ENCODE measurements around the gene TBCK. TPM values are rescaled to one million over a fixed set of nuclear protein-coding genes. Genes with fewer than 3 reads are reported as not detected.

TBCK gene
- total and polyA plus RNA-seq, 3 donors from 2014 or later: 17.7 to 67.1 (median 66.3) TPM

DNA sequence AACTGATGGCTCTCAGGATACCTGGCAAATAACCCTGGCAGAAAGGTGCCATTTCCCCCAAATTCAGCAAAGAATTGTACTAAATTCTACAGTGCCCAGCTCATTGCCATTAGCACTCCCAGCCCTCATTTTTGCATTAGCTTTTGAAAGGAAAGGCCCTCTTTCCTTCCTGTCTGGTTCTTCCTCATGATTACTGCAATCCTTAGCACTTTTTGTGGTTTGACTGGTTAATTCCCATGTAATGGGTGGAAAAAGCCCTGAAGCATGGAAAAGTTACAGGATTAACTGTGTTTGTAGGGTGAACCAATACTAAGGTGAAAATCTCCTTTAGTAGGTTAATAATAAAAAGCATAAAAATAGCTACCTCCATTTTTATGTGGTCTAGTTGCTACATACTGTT, 281.3 kb downstream of the TBCK start:
- no peaks in the 10 kb centered on the region for H3K27me3 ChIP-seq
- intact Hi-C loops (cut with DNase I; ENCODE audit: low total_unique reads): no loop called here
- no peaks in the 10 kb centered on the region for H3K9me3 ChIP-seq
- H3K4me1 ChIP-seq: no peaks in the 10 kb centered on the region
- no peak overlapping the region for H3K4me3 ChIP-seq
- no peak for TF ChIP-seq POLR2A (IDR thresholded peaks at IDR 0.05)
- TF ChIP-seq, protein P1, sequence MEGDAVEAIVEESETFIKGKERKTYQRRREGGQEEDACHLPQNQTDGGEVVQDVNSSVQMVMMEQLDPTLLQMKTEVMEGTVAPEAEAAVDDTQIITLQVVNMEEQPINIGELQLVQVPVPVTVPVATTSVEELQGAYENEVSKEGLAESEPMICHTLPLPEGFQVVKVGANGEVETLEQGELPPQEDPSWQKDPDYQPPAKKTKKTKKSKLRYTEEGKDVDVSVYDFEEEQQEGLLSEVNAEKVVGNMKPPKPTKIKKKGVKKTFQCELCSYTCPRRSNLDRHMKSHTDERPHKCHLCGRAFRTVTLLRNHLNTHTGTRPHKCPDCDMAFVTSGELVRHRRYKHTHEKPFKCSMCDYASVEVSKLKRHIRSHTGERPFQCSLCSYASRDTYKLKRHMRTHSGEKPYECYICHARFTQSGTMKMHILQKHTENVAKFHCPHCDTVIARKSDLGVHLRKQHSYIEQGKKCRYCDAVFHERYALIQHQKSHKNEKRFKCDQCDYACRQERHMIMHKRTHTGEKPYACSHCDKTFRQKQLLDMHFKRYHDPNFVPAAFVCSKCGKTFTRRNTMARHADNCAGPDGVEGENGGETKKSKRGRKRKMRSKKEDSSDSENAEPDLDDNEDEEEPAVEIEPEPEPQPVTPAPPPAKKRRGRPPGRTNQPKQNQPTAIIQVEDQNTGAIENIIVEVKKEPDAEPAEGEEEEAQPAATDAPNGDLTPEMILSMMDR (IDR thresholded peaks at IDR 0.05): no peak
- no peak overlapping the region for H3K27ac ChIP-seq
- DNase-seq: no peak
- H3K36me3 ChIP-seq (ENCODE audit: low read depth, missing control alignments): no peaks in the 10 kb centered on the region

DNA sequence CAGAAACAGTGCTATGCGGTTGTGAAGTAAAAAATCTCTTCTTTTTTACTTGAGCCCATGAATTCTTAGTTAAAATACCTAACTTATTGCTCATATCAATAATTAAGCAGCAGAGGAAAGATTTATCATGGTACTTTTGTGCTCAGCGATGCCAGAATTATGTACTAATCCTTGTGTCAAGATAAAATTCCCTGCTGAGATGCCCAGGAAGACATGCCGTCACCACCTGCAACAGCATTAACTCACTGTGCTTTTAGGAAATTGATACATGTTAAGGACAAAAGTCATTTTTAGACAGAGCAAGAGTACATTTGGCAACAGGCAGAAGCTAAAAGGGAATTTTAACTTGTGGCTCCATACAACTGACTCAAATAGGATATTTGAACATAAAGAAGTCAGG, 281.8 kb downstream of the TBCK start:
- TF ChIP-seq, protein P1 (IDR thresholded peaks at IDR 0.05): no peak
- TF ChIP-seq POLR2A (IDR thresholded peaks at IDR 0.05): no peak

DNA sequence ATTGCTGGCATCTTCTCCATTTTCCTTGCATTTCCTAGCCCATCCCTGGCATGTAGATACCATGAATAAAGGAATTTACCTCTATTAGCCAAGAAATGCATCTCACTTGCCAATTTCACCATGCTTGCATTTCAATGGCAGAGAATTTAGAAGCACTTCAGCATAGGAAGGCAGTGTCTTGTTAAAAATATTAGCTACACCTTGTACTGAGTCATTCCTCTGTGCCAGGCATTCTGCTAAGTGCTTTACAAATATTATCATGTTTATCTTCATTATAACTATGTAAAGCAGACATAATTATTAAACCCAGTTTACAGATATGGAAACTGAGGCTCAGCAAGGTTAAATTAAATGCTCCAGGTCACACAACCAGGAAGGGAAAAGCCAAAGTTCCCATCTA, 282.5 kb downstream of the TBCK start:
- H3K9me3 ChIP-seq: no peaks in the 10 kb centered on the region
- no peaks in the 10 kb centered on the region for H3K4me1 ChIP-seq
- no peak for DNase-seq
- intact Hi-C loops (cut with DNase I; ENCODE audit: low total_unique reads): no loop called here
- no peak for TF ChIP-seq POLR2A (IDR thresholded peaks at IDR 0.05)
- TF ChIP-seq, protein P1 (IDR thresholded peaks at IDR 0.05): no peak
- H3K4me3 ChIP-seq: no peak overlapping the region
- H3K27me3 ChIP-seq: no peaks in the 10 kb centered on the region
- H3K36me3 ChIP-seq (ENCODE audit: low read depth, missing control alignments): no peaks in the 10 kb centered on the region
- H3K27ac ChIP-seq: no peak overlapping the region

More for the DNA sequence above, 281.8 kb downstream of the TBCK start:
- Histone ChIP-seq H3K27me3 (no peaks in the 10 kb centered on the region), H3K4me1 (no peaks in the 10 kb centered on the region), H3K4me3 (no peak overlapping the region), H3K36me3 (ENCODE audit: low read depth, missing control alignments) (no peaks in the 10 kb centered on the region), H3K27ac (no peak overlapping the region), H3K9me3 (no peaks in the 10 kb centered on the region)
- 49 to 56% methylated on average over 3 of the region's 3 CpGs for WGBS, 2 donors
- DNase-seq: no peak
- intact Hi-C loops (cut with DNase I; ENCODE audit: low total_unique reads): no loop called here

DNA sequence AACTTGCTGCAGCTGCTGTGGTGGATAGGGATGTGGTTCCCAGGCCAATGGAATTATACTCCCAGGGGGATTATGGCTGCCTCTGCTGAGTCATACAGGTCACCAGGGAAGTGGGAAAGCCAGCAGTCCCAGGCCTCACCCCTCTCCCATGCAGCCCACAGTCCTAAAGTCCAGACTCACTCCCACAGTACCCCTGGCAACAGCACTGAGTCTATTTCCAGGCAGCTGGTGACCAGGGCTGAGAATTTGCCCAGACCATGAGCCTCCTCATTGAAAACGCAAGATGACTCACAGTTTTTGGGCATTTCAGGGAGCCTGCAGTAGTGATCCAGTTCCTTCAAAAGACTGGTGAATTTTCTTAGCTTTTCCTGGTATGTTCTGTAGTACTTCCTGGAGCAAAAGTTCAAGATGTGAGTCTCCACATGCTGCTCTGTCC, 283.1 kb downstream of the TBCK start:
- Histone ChIP-seq H3K4me1 (no peaks in the 10 kb centered on the region), H3K27ac (no peak overlapping the region), H3K27me3 (no peaks in the 10 kb centered on the region), H3K9me3 (no peaks in the 10 kb centered on the region), H3K36me3 (ENCODE audit: low read depth, missing control alignments) (no peaks in the 10 kb centered on the region), H3K4me3 (no peak overlapping the region)
- TF ChIP-seq, protein P1 (IDR thresholded peaks at IDR 0.05): no peak
- TF ChIP-seq POLR2A (IDR thresholded peaks at IDR 0.05): no peak
- intact Hi-C loops (cut with DNase I; ENCODE audit: low total_unique reads): no loop called here
- DNase-seq: no peak
- 80 to 91% methylated on average over 1 of the region's 1 CpG for WGBS, 2 donors

DNA sequence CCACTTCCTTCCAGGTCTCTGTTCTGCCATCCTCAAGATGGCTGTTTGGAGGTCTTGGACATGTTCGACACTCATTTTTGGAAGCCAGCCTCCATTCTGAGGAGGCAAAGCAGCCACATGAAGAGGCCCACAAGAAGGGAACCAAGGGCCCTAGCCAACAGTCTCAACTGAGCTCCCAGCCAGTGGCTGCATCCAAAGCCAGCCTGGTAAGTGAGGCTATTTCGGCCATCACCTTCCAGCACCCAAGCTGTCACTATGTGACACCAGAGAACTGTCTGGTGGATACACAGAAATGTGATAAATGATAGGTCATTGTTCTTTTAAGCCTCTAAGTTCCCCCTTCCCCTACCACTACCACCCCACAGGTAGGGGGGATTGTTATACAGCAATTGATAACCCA, 293.6 kb downstream of the TBCK start:
- 91 to 94% methylated on average over 2 of the region's 2 CpGs for WGBS, 2 donors
- intact Hi-C loops (cut with DNase I; ENCODE audit: low total_unique reads): no loop called here
- Histone ChIP-seq H3K9me3 (no peaks in the 10 kb centered on the region), H3K27ac (no peak overlapping the region), H3K36me3 (ENCODE audit: low read depth, missing control alignments) (no peaks in the 10 kb centered on the region), H3K27me3 (no peaks in the 10 kb centered on the region), H3K4me1 (no peaks in the 10 kb centered on the region), H3K4me3 (no peak overlapping the region)
- no peak for TF ChIP-seq POLR2A (IDR thresholded peaks at IDR 0.05)
- TF ChIP-seq, protein P1 (IDR thresholded peaks at IDR 0.05): no peak
- no peak for DNase-seq
